Measurements from ENCODE around the gene MIXL1. TPM values are rescaled to one million over a fixed set of nuclear protein-coding genes. Genes with fewer than 3 reads are reported as not detected.

The MIXL1 gene
- total RNA-seq, 2 experiments from 2014 or later: 0.82 to 2.7 TPM

- H3K9me2 ChIP-seq (ENCODE audit: insufficient read depth, low read length): no peaks in the 10 kb centered on the region
- no TSS peak for BruUV-seq (replicated peaks)
- POLR2A ChIA-PET: interaction anchor here (0.8 to 4.1 kb wide), 12 partner anchors 16 to 151 kb away, joined by 3 to 25 read pairs (median 4); no protein-coding TSS in a partner anchor
- peak; percentile 62 for DNase-seq (ENCODE audit: low spot score)
- peaks cover 100% of the 10 kb centered on the region for H3K79me2 ChIP-seq (ENCODE audit: insufficient read depth, low read depth, low read length)
- peaks cover 71% of the 10 kb centered on the region for H3K36me3 ChIP-seq (ENCODE audit: insufficient read depth, low read length)
- TF ChIP-seq EZH2phosphoT487 (IDR thresholded peaks at IDR 0.05; ENCODE audit: borderline replicate concordance, low read depth, low read length): no peak
- TF ChIP-seq CTCF (conservative IDR thresholded peaks at IDR 0.05; ENCODE audit: low read length): peak; percentile 79
- peak overlapping the region; percentile 37 for H3K4me3 ChIP-seq (ENCODE audit: low read depth, low read length, poor library complexity, severe bottlenecking)
- CTCF ChIA-PET (ENCODE audit: unreplicated experiment): interaction anchor here (1.0 to 2.1 kb wide), 5 partner anchors 18 to 57 kb away, joined by 3 to 14 read pairs (median 4); no protein-coding TSS in a partner anchor
- H3K9me3 ChIP-seq (ENCODE audit: low read length): 0 out of 2 replicates have a peak, but pooled peaks cover 4% of the 10 kb centered on the region
- intact Hi-C loops (cut with micrococcal nuclease; ENCODE audit: unreplicated experiment): loop anchor here (1.0 to 2.0 kb wide), 2 partner anchors 23 to 57 kb away; no protein-coding TSS in a partner anchor
- peak overlapping the region; percentile 71 for H3K4me2 ChIP-seq (ENCODE audit: low read length)
- no peak overlapping the region for H2AFZ ChIP-seq (ENCODE audit: low read length)
- peaks cover 30% of the 10 kb centered on the region for H4K20me1 ChIP-seq (ENCODE audit: insufficient read depth, low read length)
- H3K4me1 ChIP-seq (ENCODE audit: insufficient read depth, low read length, poor library complexity, severe bottlenecking): peaks cover 43% of the 10 kb centered on the region
- H3K27ac ChIP-seq (ENCODE audit: low read depth, low read length, poor library complexity, severe bottlenecking): peak overlapping the region; percentile 52
Observed at GRCh38 chr1:226181996-226182714, 41.3 kb upstream of the MIXL1 start.

- POLR2A ChIA-PET: interaction anchor here (0.5 to 3.1 kb wide), 17 partner anchors 10 to 263 kb away, joined by 3 to 13 read pairs (median 5); no protein-coding TSS in a partner anchor
- Histone ChIP-seq H2AFZ (ENCODE audit: low read length) (no peak overlapping the region), H3K27ac (ENCODE audit: low read depth, low read length, poor library complexity, severe bottlenecking) (peak overlapping the region; percentile 66), H3K4me3 (ENCODE audit: low read depth, low read length, poor library complexity, severe bottlenecking) (peak overlapping the region; percentile 82), H3K4me2 (ENCODE audit: low read length) (peak overlapping the region; percentile 87), H3K36me3 (ENCODE audit: insufficient read depth, low read length) (peaks cover 40% of the 10 kb centered on the region), H4K20me1 (ENCODE audit: insufficient read depth, low read length) (peaks cover 30% of the 10 kb centered on the region), H3K4me1 (ENCODE audit: insufficient read depth, low read length, poor library complexity, severe bottlenecking) (peaks cover 47% of the 10 kb centered on the region), H3K9me3 (ENCODE audit: low read length) (no peaks in the 10 kb centered on the region), H3K79me2 (ENCODE audit: insufficient read depth, low read depth, low read length) (peaks cover 71% of the 10 kb centered on the region), H3K9me2 (ENCODE audit: insufficient read depth, low read length) (no peaks in the 10 kb centered on the region)
- CTCF ChIA-PET (ENCODE audit: unreplicated experiment): interaction anchor here (1.0 to 2.8 kb wide), 2 partner anchors 60 to 62 kb away, joined by 4 to 14 read pairs; no protein-coding TSS in a partner anchor
- TF ChIP-seq CTCF (conservative IDR thresholded peaks at IDR 0.05; ENCODE audit: low read length): no peak
- no peak for TF ChIP-seq EZH2phosphoT487 (IDR thresholded peaks at IDR 0.05; ENCODE audit: borderline replicate concordance, low read depth, low read length)
- BruUV-seq (replicated peaks): TSS peak; percentile 68
- peak; percentile 20 for DNase-seq (ENCODE audit: low spot score)
- intact Hi-C loops (cut with micrococcal nuclease; ENCODE audit: unreplicated experiment): loop anchor here (1.0 to 5.0 kb wide), 2 partner anchors 60 to 123 kb away; partner anchors contain the start of gene H3-3A
Observed at GRCh38 chr1:226185141-226186036, 38.1 kb upstream of the MIXL1 start.
